ENCODE measurements around the gene GRIK2. TPM values are rescaled to one million over a fixed set of nuclear protein-coding genes. Genes with fewer than 3 reads are reported as not detected.

Gene GRIK2
- total and polyA plus RNA-seq, 11 donors = 0.33 to 7.0 (median 3.9) TPM

DNA sequence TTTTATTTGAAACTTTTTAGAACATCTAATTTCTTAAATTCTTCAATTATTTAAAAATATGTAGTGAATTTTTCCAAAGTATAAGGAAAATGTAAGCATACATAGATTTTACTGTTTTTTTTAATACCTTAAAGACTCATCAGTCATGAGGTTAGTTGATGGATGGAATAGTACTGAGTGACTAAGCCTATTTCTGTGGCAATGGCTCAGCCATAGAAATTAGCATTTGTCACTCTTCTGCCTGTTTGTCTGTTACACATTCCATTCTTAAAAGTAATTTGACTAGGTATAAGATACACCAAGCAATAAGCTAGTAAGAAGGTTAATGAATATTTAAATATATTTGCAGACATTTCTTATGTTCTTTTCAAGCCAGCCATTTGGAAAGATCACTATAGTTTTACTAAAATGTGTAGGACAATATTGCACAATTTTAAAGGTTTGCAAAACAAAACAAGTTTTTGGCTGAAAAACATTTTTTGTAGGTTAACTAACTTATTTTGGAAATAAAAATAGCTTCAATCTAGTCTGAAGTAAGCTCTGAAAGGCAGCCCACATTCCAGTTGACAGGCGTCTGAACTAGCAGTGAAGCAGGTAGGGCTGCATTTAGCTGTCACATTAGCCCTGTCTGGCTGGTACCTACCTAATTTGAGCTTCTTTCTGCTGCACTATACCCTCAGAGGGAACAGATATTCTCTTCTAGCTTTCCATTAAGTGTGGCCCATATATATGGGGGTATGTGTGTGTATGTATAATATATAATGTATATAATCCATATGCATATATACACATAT lies 385.7 kb downstream of the GRIK2 start:
- Histone ChIP-seq H3K36me3 (no peaks in the 10 kb centered on the region), H3K4me1 (peaks cover 0 to 11% (median 0%) of the 10 kb centered on the region in 12 donors), H3K27me3 (no peaks in the 10 kb centered on the region), H3K9me3 (peaks cover 0 to 4% (median 0%) of the 10 kb centered on the region in 12 donors), H3K4me3 (no peak overlapping the region), H3K27ac (no peak overlapping the region)
- DNase-seq (no peak), ATAC-seq (peak in 2 of 4 donors; percentile 41 to 42)
- 34 to 53% (median 51%) methylated on average over 1 of the region's 1 CpG for WGBS, 4 donors
- intact Hi-C loops (cut with DNase I) = no loop called here
- TF ChIP-seq POLR2A (IDR thresholded peaks at IDR 0.05) = no peak
- TF ChIP-seq, protein P1, sequence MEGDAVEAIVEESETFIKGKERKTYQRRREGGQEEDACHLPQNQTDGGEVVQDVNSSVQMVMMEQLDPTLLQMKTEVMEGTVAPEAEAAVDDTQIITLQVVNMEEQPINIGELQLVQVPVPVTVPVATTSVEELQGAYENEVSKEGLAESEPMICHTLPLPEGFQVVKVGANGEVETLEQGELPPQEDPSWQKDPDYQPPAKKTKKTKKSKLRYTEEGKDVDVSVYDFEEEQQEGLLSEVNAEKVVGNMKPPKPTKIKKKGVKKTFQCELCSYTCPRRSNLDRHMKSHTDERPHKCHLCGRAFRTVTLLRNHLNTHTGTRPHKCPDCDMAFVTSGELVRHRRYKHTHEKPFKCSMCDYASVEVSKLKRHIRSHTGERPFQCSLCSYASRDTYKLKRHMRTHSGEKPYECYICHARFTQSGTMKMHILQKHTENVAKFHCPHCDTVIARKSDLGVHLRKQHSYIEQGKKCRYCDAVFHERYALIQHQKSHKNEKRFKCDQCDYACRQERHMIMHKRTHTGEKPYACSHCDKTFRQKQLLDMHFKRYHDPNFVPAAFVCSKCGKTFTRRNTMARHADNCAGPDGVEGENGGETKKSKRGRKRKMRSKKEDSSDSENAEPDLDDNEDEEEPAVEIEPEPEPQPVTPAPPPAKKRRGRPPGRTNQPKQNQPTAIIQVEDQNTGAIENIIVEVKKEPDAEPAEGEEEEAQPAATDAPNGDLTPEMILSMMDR (IDR thresholded peaks at IDR 0.05) = no peak

DNA sequence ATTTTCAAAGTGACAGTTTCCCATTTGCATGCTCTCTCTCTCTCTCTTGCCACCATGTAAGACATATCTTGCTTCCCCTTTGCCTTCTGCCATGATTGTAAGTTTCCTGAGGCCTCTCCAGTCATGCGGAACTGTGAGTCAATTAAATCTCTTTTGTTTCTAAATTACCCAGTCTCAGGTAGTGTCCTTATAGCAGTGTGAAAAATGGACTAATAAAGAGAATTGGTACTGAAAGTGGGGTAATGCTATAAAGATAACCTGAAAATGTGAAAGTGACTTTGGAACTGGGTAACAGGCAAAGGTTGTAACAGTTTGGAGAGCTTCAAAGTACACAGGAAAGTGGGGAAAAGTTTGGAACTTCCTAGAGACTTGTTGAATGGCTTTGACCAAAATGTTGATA lies 389.8 kb downstream of the GRIK2 start:
- no peak overlapping the region for H3K27ac ChIP-seq
- no peaks in the 10 kb centered on the region for H3K36me3 ChIP-seq
- peaks cover 0 to 3% (median 0%) of the 10 kb centered on the region in 12 donors for H3K4me1 ChIP-seq
- ATAC-seq = no peak
- H3K27me3 ChIP-seq = no peaks in the 10 kb centered on the region
- DNase-seq = no peak
- H3K4me3 ChIP-seq = no peak overlapping the region
- intact Hi-C loops (cut with DNase I) = no loop called here
- peaks cover 0 to 17% (median 0%) of the 10 kb centered on the region in 12 donors for H3K9me3 ChIP-seq
- TF ChIP-seq, protein P1 (IDR thresholded peaks at IDR 0.05) = no peak
- TF ChIP-seq POLR2A (IDR thresholded peaks at IDR 0.05) = no peak
- 88 to 97% (median 95%) methylated on average over 1 of the region's 1 CpG for WGBS, 4 donors

DNA sequence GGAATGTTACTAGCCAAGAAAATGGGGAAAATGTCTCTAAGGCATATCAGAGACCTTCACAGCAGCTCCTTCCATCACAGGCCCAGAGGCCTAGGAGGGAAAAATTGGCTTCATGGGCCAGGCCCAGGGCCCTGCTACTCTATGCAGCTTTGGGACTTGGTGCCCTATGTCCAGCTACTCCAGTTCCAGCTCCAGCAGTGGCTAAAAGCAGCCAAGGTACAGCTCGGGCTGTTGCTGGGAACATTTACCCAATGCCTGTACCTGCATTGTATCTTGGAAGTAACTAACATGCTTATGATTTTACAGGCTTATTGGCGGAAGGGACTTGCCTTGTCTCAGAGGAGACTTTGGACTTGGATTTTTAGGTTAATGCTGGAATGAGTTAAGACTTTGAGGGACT lies 390.6 kb downstream of the GRIK2 start:
- no peak overlapping the region for H3K4me3 ChIP-seq
- no peak overlapping the region for H3K27ac ChIP-seq
- DNase-seq (no peak), ATAC-seq (no peak)
- H3K4me1 ChIP-seq = peaks cover 0 to 3% (median 0%) of the 10 kb centered on the region in 12 donors
- H3K9me3 ChIP-seq = peaks cover 0 to 17% (median 0%) of the 10 kb centered on the region in 12 donors
- no peaks in the 10 kb centered on the region for H3K27me3 ChIP-seq
- WGBS, 4 donors = 80 to 91% (median 86%) methylated on average over 2 of the region's 2 CpGs
- intact Hi-C loops (cut with DNase I) = no loop called here
- no peaks in the 10 kb centered on the region for H3K36me3 ChIP-seq
- TF ChIP-seq, protein P1 (IDR thresholded peaks at IDR 0.05) = no peak
- TF ChIP-seq POLR2A (IDR thresholded peaks at IDR 0.05) = no peak

DNA sequence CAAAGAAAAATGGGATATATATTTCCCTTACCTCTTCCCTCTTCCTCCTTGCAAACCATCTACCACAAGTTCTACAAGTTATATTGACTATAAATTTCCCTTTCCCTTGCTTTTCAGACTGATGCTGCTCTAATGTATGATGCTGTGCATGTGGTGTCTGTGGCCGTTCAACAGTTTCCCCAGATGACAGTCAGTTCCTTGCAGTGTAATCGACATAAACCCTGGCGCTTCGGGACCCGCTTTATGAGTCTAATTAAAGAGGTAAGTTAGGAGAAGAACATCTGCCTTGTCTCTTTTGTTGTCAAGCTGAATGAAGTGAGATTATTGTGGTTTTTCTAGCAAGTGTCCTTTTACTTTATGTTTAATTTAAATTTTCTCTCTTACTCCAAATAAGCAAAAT lies 406.0 kb downstream of the GRIK2 start:
- Histone ChIP-seq H3K27ac (no peak overlapping the region), H3K4me3 (no peak overlapping the region), H3K9me3 (peaks cover 0 to 5% (median 0%) of the 10 kb centered on the region in 12 donors), H3K4me1 (no peaks in the 10 kb centered on the region), H3K36me3 (no peaks in the 10 kb centered on the region), H3K27me3 (no peaks in the 10 kb centered on the region)
- ATAC-seq (no peak), DNase-seq (no peak)
- intact Hi-C loops (cut with DNase I) = no loop called here
- 89 to 90% (median 90%) methylated on average over 5 of the region's 5 CpGs for WGBS, 4 donors
- TF ChIP-seq, protein P1 (IDR thresholded peaks at IDR 0.05) = no peak
- no peak for TF ChIP-seq POLR2A (IDR thresholded peaks at IDR 0.05)

Measured in heart left ventricle (tissue), 16 donors.